HG03378 (cell line): ENCODE results near the gene TBC1D12.

Experiments used
- ATAC-seq: cut with Tn5 transposase; IDR thresholded peaks from one replicate; pipeline ENCODE4 v1.9.1; 2021; ENCODE audit warnings: mild to moderate bottlenecking, moderate library complexity; ENCODE audit not compliant: unreplicated experiment

TBC1D12 gene

DNA sequence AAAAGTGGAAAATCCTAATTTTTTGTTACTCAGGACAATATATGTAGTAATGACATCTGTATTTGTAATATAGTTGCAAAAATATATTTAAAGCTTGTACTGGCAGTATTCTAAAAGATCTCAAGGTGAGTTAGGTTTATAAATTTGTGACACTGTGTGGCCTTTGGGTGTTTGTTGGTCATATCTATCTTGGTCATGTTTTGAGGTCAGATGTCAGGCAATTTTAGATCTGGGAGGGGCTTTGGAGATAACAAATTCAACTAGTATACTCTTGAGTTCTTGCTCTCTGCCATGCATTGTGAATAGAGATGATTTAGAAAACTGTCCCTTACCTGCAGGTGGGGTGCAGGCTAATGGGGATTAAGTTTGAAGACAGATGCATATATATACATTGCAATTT lies 3.1 kb downstream of the TBC1D12 start:
- no peak for ATAC-seq

DNA sequence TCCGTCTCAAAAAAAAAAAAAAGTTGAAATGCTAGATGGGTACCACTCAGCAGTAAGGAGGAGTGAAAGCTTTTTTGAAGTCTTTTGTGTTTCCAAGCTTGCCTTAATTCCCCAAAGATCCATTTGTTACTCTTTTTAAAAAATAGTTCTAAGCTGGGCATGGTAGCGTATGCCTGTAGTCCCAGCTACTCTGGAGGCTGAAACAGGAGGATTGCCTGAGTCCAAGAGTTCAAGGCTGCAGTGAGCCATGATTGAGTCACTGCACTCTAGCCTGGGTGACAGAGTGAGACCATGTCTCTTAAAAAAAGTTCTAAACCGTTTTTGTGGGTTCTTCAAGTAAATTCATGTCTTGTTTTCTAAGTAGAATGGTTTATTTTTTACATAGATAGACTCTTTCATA lies 5.3 kb downstream of the TBC1D12 start:
- ATAC-seq: no peak

DNA sequence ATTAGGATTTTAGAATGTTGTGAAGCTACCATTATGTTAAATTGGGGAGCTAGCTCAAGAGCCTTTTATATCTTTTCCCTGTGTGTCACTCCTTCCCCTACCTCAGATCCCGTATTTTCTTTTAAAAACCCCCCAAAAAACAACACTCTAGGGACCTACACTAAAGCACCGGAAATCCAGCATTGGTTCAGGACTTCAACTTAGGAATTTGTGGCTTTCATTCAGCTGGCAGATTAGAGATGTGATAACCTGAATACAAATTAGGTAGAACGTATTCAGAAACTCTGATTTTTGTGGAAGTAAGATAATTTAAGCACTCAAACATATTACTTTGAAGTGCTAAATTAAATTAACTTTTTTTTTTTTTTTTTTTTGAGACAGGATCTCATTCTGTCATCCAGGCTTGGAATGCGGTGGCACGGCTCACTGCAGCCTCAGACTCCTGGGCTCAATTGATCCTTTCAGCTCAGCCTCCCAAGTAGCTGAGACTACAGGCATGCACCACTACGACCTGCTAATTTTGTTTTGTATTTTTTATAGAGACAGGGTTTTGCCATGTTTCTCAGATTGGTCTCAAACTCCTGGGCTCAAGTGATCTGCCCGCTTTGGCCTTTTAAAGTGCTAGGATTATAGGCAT lies 6.8 kb downstream of the TBC1D12 start:
- no peak for ATAC-seq

DNA sequence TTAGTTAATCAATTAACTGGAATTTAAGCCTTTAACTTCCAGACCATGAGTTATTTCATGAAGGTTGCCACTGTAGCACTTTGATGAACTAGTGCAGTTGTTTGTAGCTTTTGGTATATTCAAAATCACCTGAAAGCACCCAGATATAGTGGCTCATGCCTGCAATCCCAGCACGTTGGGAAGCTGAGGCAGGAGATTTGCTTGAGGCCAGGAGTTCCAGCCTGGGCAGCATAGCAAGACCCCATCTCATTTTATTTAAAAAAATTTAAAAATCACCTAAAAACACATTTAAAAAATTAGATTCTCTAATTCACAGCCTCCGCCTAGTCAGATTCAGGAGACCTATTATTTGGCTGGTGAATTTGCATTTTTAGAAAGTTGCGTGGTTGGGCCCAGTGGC lies 9.0 kb downstream of the TBC1D12 start:
- ATAC-seq: no peak

DNA sequence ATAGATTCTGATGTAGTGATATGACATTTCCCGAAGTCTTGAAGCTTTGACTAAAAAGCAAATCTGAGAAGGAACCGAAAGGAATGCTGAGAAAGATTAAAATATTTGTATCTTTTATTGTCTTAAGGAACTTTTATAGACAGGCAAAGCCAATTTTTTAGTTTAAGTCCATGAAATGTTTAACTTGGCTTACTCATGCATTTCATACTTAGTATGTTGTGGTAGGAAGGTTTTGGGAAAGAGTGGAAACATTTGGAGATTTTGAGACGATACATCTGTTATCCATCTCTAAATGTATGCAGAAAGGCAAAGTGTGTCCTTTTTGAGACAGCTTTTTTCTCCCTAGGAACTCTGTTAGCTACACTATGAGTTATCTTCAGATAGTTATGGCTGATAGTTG lies 10.1 kb downstream of the TBC1D12 start:
- ATAC-seq: no peak

DNA sequence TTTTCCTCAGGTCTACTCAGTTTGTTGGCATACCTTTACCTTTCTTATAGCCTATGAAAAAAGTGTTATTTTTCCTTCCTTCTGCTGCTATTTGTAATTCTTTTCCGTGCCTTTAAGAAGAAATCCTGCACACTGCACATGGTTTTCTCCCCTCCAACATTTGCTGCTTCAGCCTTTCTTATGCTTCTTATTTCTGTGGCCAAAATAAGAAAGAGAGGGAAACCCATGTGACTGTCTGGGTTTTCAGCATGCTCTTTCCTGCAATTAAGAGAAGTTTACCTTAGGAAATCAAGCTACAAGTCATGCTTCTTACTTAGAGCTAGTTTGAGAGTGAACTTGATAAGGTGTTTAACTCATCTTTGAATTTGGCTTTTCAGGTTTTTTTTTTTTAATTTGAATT lies 11.0 kb downstream of the TBC1D12 start:
- no peak for ATAC-seq

DNA sequence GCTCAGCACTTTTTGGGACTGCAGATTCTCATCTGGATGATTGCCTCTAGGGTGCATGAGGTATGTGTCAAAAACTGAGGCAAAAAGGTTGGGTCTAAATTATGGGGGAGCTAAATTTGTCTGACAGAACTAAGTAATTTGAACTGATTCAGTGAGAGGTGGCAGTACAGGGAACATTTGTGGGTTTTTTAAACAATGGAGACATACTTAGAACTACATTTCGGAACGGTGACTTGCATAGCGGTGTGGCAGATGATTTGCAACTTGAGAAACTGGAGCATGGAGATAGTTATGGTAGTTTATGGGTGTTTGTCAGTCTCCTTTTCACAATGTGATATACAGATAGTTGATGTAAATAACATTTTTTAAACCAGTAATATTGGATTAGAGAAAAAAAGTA lies 14.6 kb downstream of the TBC1D12 start:
- ATAC-seq: no peak

DNA sequence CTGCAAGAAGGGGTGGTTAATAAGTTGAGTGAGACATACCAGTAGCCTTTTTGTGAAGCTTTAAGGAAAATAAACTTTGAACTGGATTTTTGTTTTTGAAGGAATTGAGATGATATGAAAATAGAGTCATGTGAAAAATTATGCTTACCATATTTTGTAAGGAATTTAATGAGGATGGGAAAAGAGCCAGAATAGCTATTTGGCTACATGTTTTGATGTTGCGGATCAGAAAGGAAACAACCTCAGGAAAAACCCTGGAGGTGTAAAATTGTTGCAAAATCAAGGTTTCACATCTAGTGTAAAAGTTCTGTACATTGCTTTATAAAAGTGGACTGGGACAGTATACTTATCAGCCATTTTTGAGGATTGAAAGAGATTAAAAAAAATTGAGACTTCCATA lies 15.0 kb downstream of the TBC1D12 start:
- ATAC-seq: no peak

DNA sequence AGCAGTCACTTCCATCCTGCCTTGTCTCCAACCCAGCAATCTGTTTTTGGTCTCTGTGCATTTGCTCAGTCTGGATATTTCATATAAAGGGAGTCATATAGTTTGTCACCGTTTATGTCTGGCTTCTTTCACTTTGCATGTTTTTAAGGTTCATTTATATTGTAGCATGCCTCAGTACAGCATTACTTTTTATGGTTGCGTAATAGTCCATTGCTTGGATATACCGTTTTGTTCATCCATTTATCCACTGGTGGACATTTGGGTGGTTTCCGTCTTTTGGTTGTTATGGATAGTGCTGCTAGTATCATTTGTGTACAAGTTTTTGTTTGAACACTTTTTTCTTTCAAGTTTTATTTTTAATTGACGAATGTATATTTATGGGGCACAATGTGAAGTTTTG lies 18.2 kb downstream of the TBC1D12 start:
- ATAC-seq: no peak

DNA sequence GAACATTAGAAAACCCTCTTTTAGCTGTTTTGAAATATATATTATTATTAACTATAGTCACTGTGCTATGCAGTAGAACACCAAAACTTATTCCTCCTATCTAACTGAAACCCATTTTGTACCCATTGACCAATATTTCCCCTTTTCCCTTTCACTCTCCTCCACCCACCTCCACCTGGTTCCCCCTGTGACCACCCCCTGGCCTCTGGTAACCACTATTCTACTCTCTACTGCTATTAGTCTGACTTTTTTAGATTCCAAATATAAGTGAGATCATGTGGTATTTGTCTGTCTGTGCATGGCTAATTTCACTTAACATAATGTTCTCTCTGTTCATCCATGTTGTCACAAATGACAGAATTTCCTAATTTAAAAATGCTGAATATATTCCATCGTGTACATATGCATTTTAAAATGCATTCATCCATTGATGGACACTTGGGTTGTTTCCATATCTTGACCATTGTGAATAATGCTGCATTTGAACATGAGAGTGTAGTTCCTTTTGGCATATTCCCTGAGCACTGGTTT lies 18.7 kb downstream of the TBC1D12 start:
- no peak for ATAC-seq

DNA sequence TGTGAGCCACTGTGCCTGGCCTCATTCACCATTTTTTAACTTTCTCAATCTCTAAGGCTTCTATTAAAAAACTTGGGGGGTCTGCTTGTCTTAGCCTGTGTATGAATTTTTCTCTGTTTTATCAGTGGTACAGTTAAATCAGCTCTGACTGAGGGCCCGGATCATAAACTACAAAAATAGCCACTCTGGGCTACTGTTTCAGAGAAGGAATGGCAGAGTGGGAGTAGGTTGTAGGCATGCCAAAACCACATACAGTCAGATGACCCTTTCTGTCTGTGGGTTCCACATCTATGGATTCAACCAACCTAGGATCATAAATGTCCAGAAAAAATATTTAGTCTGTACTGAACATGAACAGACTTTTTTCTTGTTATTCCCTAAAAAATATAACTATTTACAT lies 21.3 kb downstream of the TBC1D12 start:
- no peak for ATAC-seq

DNA sequence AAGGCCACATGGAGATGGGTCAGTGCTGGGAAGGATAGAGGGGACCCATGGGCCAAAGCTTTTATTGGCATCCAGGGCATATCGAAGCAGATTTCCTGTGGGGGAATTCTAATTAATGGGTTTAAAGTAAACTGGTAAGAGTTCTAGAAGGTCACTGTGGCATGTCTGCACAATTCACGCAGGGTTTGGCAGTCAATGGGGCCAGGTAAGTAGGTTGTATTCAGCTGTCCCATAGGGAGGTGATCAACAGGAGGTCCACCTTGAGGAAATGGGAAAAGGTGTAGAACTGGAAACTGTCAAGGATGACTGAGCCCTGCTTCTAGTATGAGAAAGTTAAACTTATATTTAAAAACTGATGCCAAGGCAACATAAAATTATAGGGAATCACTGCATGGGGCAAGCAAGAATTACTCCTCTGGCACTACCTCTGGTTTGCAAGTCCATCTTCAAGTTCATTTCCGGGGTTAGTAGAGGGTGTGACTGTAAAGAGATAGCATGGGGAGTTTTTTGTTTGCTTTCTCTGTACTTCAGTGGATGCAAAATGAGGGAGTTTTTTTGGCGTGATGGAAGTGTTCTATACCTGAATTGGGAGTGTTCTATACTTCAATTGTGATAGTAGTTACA lies 22.5 kb downstream of the TBC1D12 start:
- ATAC-seq: no peak

DNA sequence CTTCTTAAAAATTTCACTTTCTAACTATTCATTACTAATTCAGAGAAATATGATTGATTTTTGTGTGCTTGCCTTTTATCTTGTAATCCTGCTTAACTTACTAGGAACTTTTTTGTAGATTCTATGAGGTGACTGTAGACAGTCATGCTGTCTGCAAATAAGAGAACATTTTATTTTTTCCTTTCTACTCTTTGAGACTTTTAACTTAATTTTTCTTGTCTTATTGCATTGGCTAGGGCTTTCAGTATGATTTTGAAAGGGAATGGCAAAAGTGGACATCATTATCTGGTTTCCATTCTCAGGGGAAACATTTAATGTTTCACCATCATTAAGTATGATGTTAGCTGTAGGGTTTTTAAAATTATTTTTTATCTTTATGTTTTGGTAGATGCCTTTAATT lies 23.6 kb downstream of the TBC1D12 start:
- ATAC-seq: no peak

DNA sequence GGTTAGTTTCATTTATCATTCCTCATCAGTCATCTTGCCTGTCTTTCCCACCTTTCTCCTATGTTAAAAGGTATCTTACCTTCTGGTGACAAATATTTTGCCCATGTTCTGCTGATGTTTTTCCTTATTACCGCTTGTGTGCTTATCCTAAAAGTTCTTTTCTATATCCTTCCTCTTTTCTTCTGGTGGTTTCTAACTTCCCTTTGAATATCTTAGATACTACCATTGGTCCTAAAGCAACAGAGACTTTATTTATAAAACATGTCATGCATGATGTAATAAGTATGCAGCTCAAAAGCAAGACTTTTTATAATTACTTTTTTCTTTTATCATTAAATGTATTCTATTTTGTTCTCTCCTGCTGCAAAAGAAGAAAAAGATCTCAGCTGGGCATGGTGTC lies 24.8 kb downstream of the TBC1D12 start:
- ATAC-seq: no peak

DNA sequence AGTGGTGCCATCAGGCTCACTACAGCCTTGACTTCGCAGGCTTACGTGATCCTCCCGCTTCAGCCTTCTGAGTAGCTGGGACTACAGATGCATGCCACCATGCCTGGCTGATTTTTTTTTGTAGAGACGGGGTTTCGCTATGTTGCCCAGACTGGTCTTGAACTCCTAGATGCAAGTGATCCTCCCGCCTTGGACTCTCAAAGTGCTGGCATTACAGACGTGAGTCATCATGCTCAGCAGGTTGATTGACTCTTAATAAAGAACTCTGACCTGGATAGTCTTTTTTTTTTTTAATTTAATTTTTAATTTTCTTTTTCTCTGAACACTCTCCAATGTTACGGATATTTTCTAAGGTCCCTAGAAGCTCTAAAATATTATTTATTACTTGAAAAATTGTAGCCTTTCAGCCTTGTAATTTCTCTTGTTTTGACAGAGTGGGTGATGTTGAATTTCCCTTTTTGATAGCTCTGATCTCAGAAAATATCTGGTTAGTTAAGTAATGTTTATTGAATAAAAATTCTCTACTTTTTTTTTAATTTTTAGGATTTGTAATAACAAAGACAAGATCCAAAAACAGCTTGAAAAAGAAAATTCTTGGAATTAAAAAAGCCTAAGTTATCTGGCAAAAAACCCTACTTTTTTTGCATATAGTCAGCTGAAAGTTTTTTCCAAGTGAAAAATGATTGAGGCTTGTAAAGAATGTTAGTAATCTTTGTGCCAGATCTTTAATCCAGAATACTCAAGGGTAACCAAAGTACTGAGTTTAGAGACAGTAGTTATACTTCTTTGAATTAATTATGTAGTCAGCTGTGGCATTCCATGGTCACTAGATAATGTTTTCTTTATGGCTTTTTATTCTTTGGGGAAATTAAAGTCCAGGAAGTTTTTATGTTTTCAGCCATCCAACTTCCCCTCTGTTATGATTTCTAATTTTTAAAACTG lies 26.7 kb downstream of the TBC1D12 start:
- ATAC-seq: no peak

DNA sequence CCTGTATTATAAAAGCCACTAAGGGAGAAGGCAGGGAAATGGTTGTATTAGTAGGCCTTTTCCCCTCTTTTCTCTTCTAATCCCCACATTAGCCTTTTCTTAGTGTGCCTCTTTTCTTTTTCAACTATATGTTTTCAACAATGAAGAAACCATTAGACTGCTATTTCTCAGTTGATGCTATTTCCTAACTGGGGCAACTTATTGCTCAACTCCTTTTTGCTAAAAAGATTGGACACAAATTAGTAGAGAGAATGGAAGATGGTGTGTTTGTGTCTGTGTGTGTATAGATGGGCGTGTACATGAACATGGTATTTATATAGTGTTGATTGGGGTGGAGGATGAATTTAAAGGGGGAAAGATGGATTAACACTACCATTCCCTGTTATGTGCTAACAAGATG lies 28.4 kb downstream of the TBC1D12 start:
- ATAC-seq: no peak

DNA sequence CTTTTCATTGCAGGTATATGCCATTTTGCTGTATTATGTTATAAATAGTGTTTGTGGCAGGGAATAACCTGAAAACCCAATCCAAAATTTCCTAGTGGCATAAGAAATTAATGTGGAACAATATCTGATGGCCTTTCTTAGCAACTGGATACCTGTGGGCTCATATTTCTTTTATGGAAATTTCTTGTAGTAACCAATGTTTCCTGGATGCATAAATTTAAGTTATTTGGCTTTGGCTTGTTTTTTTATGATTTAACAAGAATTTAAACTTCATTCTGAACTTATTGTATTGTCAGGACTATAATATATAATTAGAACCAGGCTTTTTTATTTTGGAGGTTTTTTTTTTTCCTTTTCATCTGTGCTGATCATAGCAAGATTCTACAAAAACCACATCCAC lies 30.1 kb downstream of the TBC1D12 start:
- no peak for ATAC-seq

DNA sequence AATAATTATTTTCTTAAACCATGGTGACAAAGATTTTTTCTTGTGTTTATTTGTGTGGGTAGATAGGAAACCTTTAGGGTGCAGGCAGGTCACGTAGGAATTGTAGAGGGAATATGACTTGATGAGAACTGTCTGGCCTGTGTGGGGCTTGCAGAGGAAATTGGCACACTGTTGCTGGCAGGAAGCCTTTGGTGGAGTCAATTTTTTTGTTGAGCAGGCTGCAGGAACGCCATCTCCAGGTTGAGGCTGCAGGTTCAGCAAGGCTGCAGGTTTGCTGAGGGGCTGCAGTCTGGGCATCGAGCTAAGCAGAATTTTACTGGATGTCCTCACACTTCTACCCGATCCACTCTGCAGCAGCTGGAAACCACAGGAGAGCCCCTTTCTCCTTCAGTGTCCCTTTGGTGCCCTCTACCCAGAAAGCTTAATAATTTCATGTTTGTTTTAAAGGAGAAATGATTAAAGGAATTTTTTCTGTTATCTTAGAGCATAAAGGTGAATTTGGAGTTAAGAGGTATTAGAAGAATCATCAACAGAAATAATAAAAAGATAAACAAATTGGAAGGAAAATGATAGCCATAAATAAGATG lies 37.0 kb downstream of the TBC1D12 start:
- no peak for ATAC-seq

DNA sequence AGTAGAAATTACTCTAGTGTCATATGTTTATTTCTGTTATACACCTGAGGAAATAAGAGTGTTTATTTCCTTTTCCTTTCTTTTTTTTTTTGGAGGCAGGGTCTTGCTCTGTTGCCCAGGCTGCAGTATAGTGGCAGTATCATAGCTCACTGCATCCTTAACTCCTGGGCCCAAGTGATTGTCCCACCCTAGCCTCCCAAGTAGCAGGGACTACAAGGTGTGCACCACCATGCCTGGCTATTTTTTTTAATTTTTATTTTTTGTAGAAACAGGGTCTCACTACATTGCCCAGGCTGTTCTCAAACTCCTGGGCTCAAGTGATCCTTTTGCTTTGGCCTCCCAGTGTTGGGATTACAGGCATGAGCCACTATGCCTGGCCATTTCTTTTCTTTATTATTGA lies 37.8 kb downstream of the TBC1D12 start:
- no peak for ATAC-seq

DNA sequence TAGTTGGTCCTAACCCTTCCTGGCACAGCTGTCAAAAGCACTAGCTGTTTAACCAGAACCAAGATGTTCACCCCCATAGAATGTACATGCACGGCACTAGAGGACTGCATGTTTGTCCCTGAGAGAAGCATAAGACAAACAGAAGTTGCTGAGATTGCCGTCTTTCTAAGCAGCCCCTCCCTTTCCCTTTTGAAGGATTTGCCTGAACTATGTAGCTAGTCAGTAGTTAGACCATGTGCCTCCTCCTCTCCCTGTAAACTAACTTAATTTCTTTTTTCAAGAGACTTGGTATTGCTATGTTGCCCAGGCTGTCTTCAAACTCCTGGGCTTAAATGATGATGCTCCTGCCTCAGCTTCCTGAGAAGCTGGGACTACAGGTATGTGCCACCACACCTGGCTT lies 40.7 kb downstream of the TBC1D12 start:
- no peak for ATAC-seq

DNA sequence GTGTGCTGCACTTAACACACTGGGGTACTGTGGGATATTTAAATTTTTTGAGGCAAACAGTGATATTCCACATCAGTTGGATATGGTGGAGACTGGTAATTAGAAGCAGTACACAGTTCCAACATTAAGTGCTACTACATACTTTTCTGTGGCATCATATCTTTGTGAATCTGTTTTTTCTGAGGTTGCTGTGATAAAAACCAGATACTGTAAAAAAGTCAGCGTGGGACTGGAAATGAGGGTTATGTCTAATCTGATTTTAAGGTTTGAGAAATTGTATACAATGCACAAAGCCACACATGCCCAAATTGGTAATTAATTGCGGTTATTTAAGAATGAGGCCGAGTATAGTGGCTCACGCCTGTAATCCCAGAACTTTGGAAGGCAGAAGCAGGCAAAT lies 41.2 kb downstream of the TBC1D12 start:
- ATAC-seq: no peak
